Measurements from ENCODE around the gene MIDN.

MIDN gene

GRCh38 chr19:1283207-1283916, 35.0 kb downstream of the MIDN start:
- no peak overlapping the region for H3K4me2 ChIP-seq (ENCODE audit: insufficient read depth, low read length, poor library complexity, severe bottlenecking)
- no peak overlapping the region for H4K8ac ChIP-seq (ENCODE audit: low read depth, low read length)
- H2BK5ac ChIP-seq (ENCODE audit: low read length), result no peak overlapping the region
- H3K4me1 ChIP-seq (ENCODE audit: control insufficient read depth in 2 of 2, insufficient read depth in 1 of 2, low read depth in 1 of 2, low read length in 2 of 2), result peaks cover 12 to 33% of the 10 kb centered on the region in 2 donors
- peak overlapping the region; percentile 21 for H3K14ac ChIP-seq (ENCODE audit: low read length)
- no peak overlapping the region for H4K91ac ChIP-seq (ENCODE audit: low read depth, low read length, poor library complexity)
- no CpG with 5 or more reads among the region's 29 CpGs for WGBS, 2 donors (ENCODE audit: extremely low coverage in 2 of 2, insufficient read length in 2 of 2, insufficient replicate concordance in 1 of 2)
- H3K36me3 ChIP-seq (replicated peaks in 1 of 2; ENCODE audit: control insufficient read depth in 2 of 2, insufficient read depth in 2 of 2, low read length in 2 of 2), result peaks cover 9 to 12% of the 10 kb centered on the region in 2 donors
- peak overlapping the region in 1 of 2 donors; percentile 4 for H3K4me3 ChIP-seq (ENCODE audit: low read length in 2 of 2)
- H3K9me3 ChIP-seq (replicated peaks in 1 of 2; ENCODE audit: control insufficient read depth in 2 of 2, insufficient read depth in 1 of 2, low read depth in 1 of 2, low read length in 2 of 2), result no peaks in the 10 kb centered on the region
- DNase-seq (ENCODE audit: low spot score), result no peak
- peak overlapping the region; percentile 86 for H2AK5ac ChIP-seq (ENCODE audit: low read depth, low read length)
- peak overlapping the region; percentile 11 for H3K4ac ChIP-seq (ENCODE audit: low read length)
- no peak overlapping the region for H2BK12ac ChIP-seq (ENCODE audit: low read length)
- H3K9ac ChIP-seq (ENCODE audit: low read depth, low read length, poor library complexity), result no peak overlapping the region
- H3K27ac ChIP-seq (replicated peaks; ENCODE audit: low read length), result no peak overlapping the region
- H2BK15ac ChIP-seq (ENCODE audit: low read length), result peak overlapping the region; percentile 91
- peaks cover 19% of the 10 kb centered on the region for H3K79me1 ChIP-seq (ENCODE audit: low read depth, low read length)
- H3K27me3 ChIP-seq (ENCODE audit: control insufficient read depth in 3 of 3, insufficient read depth in 3 of 3, low read depth in 1 of 3, low read length in 3 of 3), result peaks cover 0 to 11% (median 4%) of the 10 kb centered on the region in 3 experiments
- H2BK120ac ChIP-seq (ENCODE audit: low read depth, low read length), result no peak overlapping the region
- H3K23ac ChIP-seq (ENCODE audit: low read depth, low read length, poor library complexity), result peak overlapping the region; percentile 73
- peak overlapping the region; percentile 71 for H3K18ac ChIP-seq (ENCODE audit: low read length)
- no peak overlapping the region for H2AFZ ChIP-seq (ENCODE audit: low read length)

- Histone ChIP-seq H4K8ac (ENCODE audit: low read depth, low read length) (no peak overlapping the region), H3K18ac (ENCODE audit: low read length) (peak overlapping the region; percentile 71), H2BK15ac (ENCODE audit: low read length) (peak overlapping the region; percentile 91), H3K9ac (ENCODE audit: low read depth, low read length, poor library complexity) (no peak overlapping the region), H3K4me2 (ENCODE audit: insufficient read depth, low read length, poor library complexity, severe bottlenecking) (no peak overlapping the region), H3K14ac (ENCODE audit: low read length) (no peak overlapping the region), H3K36me3 (replicated peaks in 1 of 2; ENCODE audit: control insufficient read depth in 2 of 2, insufficient read depth in 2 of 2, low read length in 2 of 2) (peaks cover 7 to 8% of the 10 kb centered on the region in 2 donors), H2AK5ac (ENCODE audit: low read depth, low read length) (peak overlapping the region; percentile 86), H2BK120ac (ENCODE audit: low read depth, low read length) (no peak overlapping the region), H3K27me3 (ENCODE audit: control insufficient read depth in 3 of 3, insufficient read depth in 3 of 3, low read depth in 1 of 3, low read length in 3 of 3) (peaks cover 0 to 11% (median 4%) of the 10 kb centered on the region in 3 experiments), H2BK12ac (ENCODE audit: low read length) (no peak overlapping the region), H3K79me1 (ENCODE audit: low read depth, low read length) (peaks cover 22% of the 10 kb centered on the region), H3K23ac (ENCODE audit: low read depth, low read length, poor library complexity) (peak overlapping the region; percentile 44), H2AFZ (ENCODE audit: low read length) (no peak overlapping the region), H3K4me3 (ENCODE audit: low read length in 2 of 2) (no peak overlapping the region), H3K4ac (ENCODE audit: low read length) (peak overlapping the region; percentile 11), H3K27ac (replicated peaks; ENCODE audit: low read length) (no peak overlapping the region), H3K4me1 (ENCODE audit: control insufficient read depth in 2 of 2, insufficient read depth in 1 of 2, low read depth in 1 of 2, low read length in 2 of 2) (peaks cover 12 to 33% of the 10 kb centered on the region in 2 donors), H2BK5ac (ENCODE audit: low read length) (no peak overlapping the region), H3K9me3 (replicated peaks in 1 of 2; ENCODE audit: control insufficient read depth in 2 of 2, insufficient read depth in 1 of 2, low read depth in 1 of 2, low read length in 2 of 2) (no peaks in the 10 kb centered on the region), H4K91ac (ENCODE audit: low read depth, low read length, poor library complexity) (no peak overlapping the region)
- DNase-seq (ENCODE audit: low spot score), result no peak
- WGBS, 2 donors (ENCODE audit: extremely low coverage in 2 of 2, insufficient read length in 2 of 2, insufficient replicate concordance in 1 of 2), result no CpG with 5 or more reads among the region's 12 CpGs
These were observed 35.5 kb downstream of the MIDN start for GRCh38 chr19:1283917-1284292.

GRCh38 chr19:1284293-1284978, 36.1 kb downstream of the MIDN start:
- peaks cover 0 to 11% (median 4%) of the 10 kb centered on the region in 3 experiments for H3K27me3 ChIP-seq (ENCODE audit: control insufficient read depth in 3 of 3, insufficient read depth in 3 of 3, low read depth in 1 of 3, low read length in 3 of 3)
- H3K79me1 ChIP-seq (ENCODE audit: low read depth, low read length), result peaks cover 26% of the 10 kb centered on the region
- H3K9me3 ChIP-seq (replicated peaks in 1 of 2; ENCODE audit: control insufficient read depth in 2 of 2, insufficient read depth in 1 of 2, low read depth in 1 of 2, low read length in 2 of 2), result no peaks in the 10 kb centered on the region
- no peak overlapping the region for H3K27ac ChIP-seq (replicated peaks; ENCODE audit: low read length)
- peaks cover 15 to 33% of the 10 kb centered on the region in 2 donors for H3K4me1 ChIP-seq (ENCODE audit: control insufficient read depth in 2 of 2, insufficient read depth in 1 of 2, low read depth in 1 of 2, low read length in 2 of 2)
- peak overlapping the region; percentile 78 for H3K4ac ChIP-seq (ENCODE audit: low read length)
- WGBS, 2 donors (ENCODE audit: extremely low coverage in 2 of 2, insufficient read length in 2 of 2, insufficient replicate concordance in 1 of 2), result no CpG with 5 or more reads among the region's 20 CpGs
- H3K18ac ChIP-seq (ENCODE audit: low read length), result peak overlapping the region; percentile 59
- no peak overlapping the region for H2BK120ac ChIP-seq (ENCODE audit: low read depth, low read length)
- H2BK15ac ChIP-seq (ENCODE audit: low read length), result peak overlapping the region; percentile 91
- peaks cover 2 to 3% of the 10 kb centered on the region in 2 donors for H3K36me3 ChIP-seq (replicated peaks in 1 of 2; ENCODE audit: control insufficient read depth in 2 of 2, insufficient read depth in 2 of 2, low read length in 2 of 2)
- peak overlapping the region; percentile 39 for H4K91ac ChIP-seq (ENCODE audit: low read depth, low read length, poor library complexity)
- peak overlapping the region; percentile 86 for H2AK5ac ChIP-seq (ENCODE audit: low read depth, low read length)
- no peak for DNase-seq (ENCODE audit: low spot score)
- H3K23ac ChIP-seq (ENCODE audit: low read depth, low read length, poor library complexity), result peak overlapping the region; percentile 52
- no peak overlapping the region for H3K4me3 ChIP-seq (ENCODE audit: low read length in 2 of 2)
- no peak overlapping the region for H4K8ac ChIP-seq (ENCODE audit: low read depth, low read length)
- H2AFZ ChIP-seq (ENCODE audit: low read length), result no peak overlapping the region
- peak overlapping the region; percentile 33 for H2BK12ac ChIP-seq (ENCODE audit: low read length)
- no peak overlapping the region for H2BK5ac ChIP-seq (ENCODE audit: low read length)
- no peak overlapping the region for H3K14ac ChIP-seq (ENCODE audit: low read length)
- no peak overlapping the region for H3K9ac ChIP-seq (ENCODE audit: low read depth, low read length, poor library complexity)
- no peak overlapping the region for H3K4me2 ChIP-seq (ENCODE audit: insufficient read depth, low read length, poor library complexity, severe bottlenecking)

Data from neuronal stem cell (in vitro differentiated cells).